ENCODE data around the gene AMFR.
"Not testable (repeated sequence)": the region's sequence is repeated elsewhere in the genome, so short reads cannot be mapped to it uniquely, and the experiment has no call there.

DNA sequence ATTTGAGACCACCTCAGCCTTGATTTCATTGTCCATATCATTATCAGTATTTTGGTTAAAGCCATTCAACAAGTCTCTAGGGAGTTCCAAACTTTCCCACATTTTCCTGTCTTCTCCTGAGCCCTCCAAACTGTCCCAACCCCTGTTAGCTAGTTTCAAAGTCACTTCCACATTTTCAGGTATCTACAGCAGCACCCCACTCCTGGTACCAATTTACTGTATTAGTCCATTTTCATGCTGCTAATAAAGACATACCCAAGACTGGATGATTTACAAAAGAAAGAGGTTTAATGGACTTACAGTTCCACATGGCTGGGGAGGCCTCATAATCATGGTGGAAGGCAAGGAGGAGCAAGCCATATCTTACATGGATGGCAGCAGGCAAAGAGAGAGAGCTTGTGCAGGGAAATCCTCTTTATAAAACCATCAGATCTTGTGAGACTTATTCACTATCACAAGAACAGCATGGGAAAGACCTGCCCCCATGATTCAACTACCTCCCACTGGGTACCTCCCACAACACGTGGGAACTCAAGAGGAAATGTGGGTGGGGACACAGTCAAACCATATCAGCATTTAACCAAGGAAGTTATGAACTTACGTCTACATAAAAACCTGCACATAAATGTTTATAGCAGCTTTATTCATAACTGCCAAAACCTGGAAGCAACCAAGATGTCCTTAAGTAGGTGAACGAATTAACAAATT, 44.4 kb downstream of the AMFR start:
- TF ChIP-seq, protein P1, sequence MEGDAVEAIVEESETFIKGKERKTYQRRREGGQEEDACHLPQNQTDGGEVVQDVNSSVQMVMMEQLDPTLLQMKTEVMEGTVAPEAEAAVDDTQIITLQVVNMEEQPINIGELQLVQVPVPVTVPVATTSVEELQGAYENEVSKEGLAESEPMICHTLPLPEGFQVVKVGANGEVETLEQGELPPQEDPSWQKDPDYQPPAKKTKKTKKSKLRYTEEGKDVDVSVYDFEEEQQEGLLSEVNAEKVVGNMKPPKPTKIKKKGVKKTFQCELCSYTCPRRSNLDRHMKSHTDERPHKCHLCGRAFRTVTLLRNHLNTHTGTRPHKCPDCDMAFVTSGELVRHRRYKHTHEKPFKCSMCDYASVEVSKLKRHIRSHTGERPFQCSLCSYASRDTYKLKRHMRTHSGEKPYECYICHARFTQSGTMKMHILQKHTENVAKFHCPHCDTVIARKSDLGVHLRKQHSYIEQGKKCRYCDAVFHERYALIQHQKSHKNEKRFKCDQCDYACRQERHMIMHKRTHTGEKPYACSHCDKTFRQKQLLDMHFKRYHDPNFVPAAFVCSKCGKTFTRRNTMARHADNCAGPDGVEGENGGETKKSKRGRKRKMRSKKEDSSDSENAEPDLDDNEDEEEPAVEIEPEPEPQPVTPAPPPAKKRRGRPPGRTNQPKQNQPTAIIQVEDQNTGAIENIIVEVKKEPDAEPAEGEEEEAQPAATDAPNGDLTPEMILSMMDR (optimal IDR thresholded peaks at IDR 0.05 in 1 of 3, IDR thresholded peaks at IDR 0.05 in 1 of 3, conservative IDR thresholded peaks at IDR 0.05 in 1 of 3; ENCODE audit: extremely low read depth in 1 of 3, insufficient read depth in 2 of 3, low read length in 3 of 3), result not testable (repeated sequence)
- not testable (repeated sequence) for TF ChIP-seq EZH2 (IDR thresholded peaks at IDR 0.05; ENCODE audit: low read length)

Data from keratinocyte (primary cell).